HCT116 (cell line): Measurements from ENCODE around the gene PXYLP1. TPM values are rescaled to one million over a fixed set of nuclear protein-coding genes. Genes with fewer than 3 reads are reported as not detected.

Experiments
- ATAC-seq: fragments of 200-7000 bp; cut with Tn5 transposase; 2 replicates; pipeline ENCODE4 v1.9.1; 2020; ENCODE audit warnings: mild to moderate bottlenecking, moderate library complexity
- BruUV-seq: library from RNA; stranded (reverse); fragments of 400-500 nt; replicated peaks from 2 replicates; lab custom pipeline; 2021; lab: Mats Ljungman, UMichigan
- CTCF ChIA-PET: fragments of 300-600 bp; sonication (Branson Sonifier 250); formaldehyde crosslinking; loops from one replicate; lab custom pipeline; 2021; ENCODE audit warnings: antibody characterized with exemption; lab: Charles Lee
- POLR2A ChIA-PET: fragments of 300-600, 350-600 bp; sonication (Branson Sonifier 250); formaldehyde crosslinking; loops from one replicate; lab custom pipeline; 2021; ENCODE audit warnings: antibody characterized with exemption; lab: Charles Lee
- RAD21 ChIA-PET, 2 experiments: fragments of 300-600 bp; sonication (Branson Sonifier 250); formaldehyde crosslinking; loops; one replicate each; lab custom pipeline; 2023; ENCODE audit warnings: low total read pairs in 2 of 2; ENCODE audit not compliant: uncharacterized antibody in 2 of 2, unreplicated experiment in 2 of 2, low non-redundant PET in 1 of 2; lab: Charles Lee
- DNase-seq: peaks from one replicate; pipeline ENCODE4 v3.0.0-alpha.2; 2010; ENCODE audit warnings: low read depth, low spot score
- H2AFZ ChIP-seq: fragments of 200-600 bp; shearing (Covaris generic), sonication (generic); 2 replicates; pipeline ENCODE4 v1.6.1; 2017; ENCODE audit warnings: low read depth, mixed run types, mixed read lengths, antibody characterized with exemption, low read length; ENCODE audit not compliant: poor library complexity, severe bottlenecking
- H3K27ac ChIP-seq: 2 replicates; pipeline ENCODE4 v1.5.1; 2012; ENCODE audit warnings: low read depth, low read length
- H3K27me3 ChIP-seq: fragments of 200-600 bp; sonication (generic); 2 replicates; pipeline ENCODE4 v1.6.1; 2016; ENCODE audit warnings: mixed run types, low read length, mixed read lengths; ENCODE audit not compliant: insufficient read depth
- H3K36me3 ChIP-seq, 2 experiments: fragments of 200-500 bp in 1 of 2; fragments of 200-600 bp in 1 of 2; sonication (Bioruptor generic) in 1 of 2; sonication (generic) in 1 of 2; 2 replicates each; pipeline versions ENCODE4 v1.5.1 to v1.6.1; 2014 to 2016; ENCODE audit warnings: low read length in 2 of 2, inconsistent platforms in 1 of 2, mixed read lengths in 1 of 2, mixed run types in 1 of 2; ENCODE audit not compliant: insufficient read depth in 2 of 2, control insufficient read depth in 1 of 2
- H3K4me1 ChIP-seq, 2 experiments: fragments of 200-600 bp in 1 of 2; sonication (generic) in 1 of 2; 2 replicates each; pipeline versions ENCODE4 v1.5.1 to v1.6.1; 2012 to 2017; ENCODE audit warnings: low read length in 2 of 2, inconsistent platforms in 1 of 2, mild to moderate bottlenecking in 1 of 2, mixed read lengths in 1 of 2, mixed run types in 1 of 2, moderate library complexity in 1 of 2; ENCODE audit not compliant: insufficient read depth in 2 of 2, control insufficient read depth in 1 of 2
- H3K4me2 ChIP-seq: fragments of 200-600 bp; sonication (generic); 2 replicates; pipeline ENCODE4 v1.6.1; 2017; ENCODE audit warnings: mixed run types, low read length, mixed read lengths
- H3K4me3 ChIP-seq, 2 experiments: fragments of 200-600 bp in 1 of 2; sonication (generic) in 1 of 2; replicated peaks in 1 of 2; 2 replicates each; pipeline ENCODE4 v1.5.1; 2011 to 2016; ENCODE audit warnings: low read length in 2 of 2, control low read depth in 1 of 2, low read depth in 1 of 2, mild to moderate bottlenecking in 1 of 2, mixed read lengths in 1 of 2, mixed run types in 1 of 2
- H3K79me2 ChIP-seq: fragments of 200-600 bp; sonication (generic); 2 replicates; pipeline ENCODE4 v1.6.1; 2017; ENCODE audit warnings: mild to moderate bottlenecking, mixed run types, low read length, moderate library complexity, mixed read lengths; ENCODE audit not compliant: insufficient read depth
- H3K9ac ChIP-seq: fragments of 200-600 bp; sonication (generic); 2 replicates; pipeline ENCODE4 v1.6.1; 2016; ENCODE audit warnings: low read length, mixed read lengths
- H3K9me2 ChIP-seq: fragments of 200-600 bp; sonication (generic), shearing (Covaris generic); 2 replicates; pipeline ENCODE4 v1.6.1; 2017; ENCODE audit warnings: mixed run types, mild to moderate bottlenecking, moderate library complexity; ENCODE audit not compliant: insufficient read depth
- H3K9me3 ChIP-seq, 2 experiments: fragments of 200-500 bp in 1 of 2; fragments of 200-600 bp in 1 of 2; sonication (Bioruptor generic) in 1 of 2; sonication (generic) in 1 of 2; 2 replicates each; pipeline ENCODE4 v1.6.1; 2014 to 2017; ENCODE audit warnings: low read length in 2 of 2, mixed read lengths in 2 of 2, inconsistent platforms in 1 of 2, low read depth in 1 of 2, mild to moderate bottlenecking in 1 of 2, mixed run types in 1 of 2, moderate library complexity in 1 of 2; ENCODE audit not compliant: control insufficient read depth in 1 of 2, insufficient read depth in 1 of 2
- H4K20me1 ChIP-seq: fragments of 200-600 bp; sonication (generic), shearing (Covaris generic); 2 replicates; pipeline ENCODE4 v1.6.1; 2017; ENCODE audit warnings: mixed run types, mild to moderate bottlenecking, moderate library complexity; ENCODE audit not compliant: insufficient read depth
- CBX3 ChIP-seq: IDR thresholded peaks from 2 replicates; pipeline ENCODE4 v1.6.1; 2012; ENCODE audit warnings: low read depth
- CEBPB ChIP-seq: IDR thresholded peaks from 2 replicates; pipeline ENCODE4 v1.6.1; 2012; ENCODE audit warnings: low read depth
- EGR1 ChIP-seq: IDR thresholded peaks from 2 replicates; pipeline ENCODE4 v1.6.1; 2012; ENCODE audit warnings: low read depth
- ELF1 ChIP-seq: IDR thresholded peaks from 2 replicates; pipeline ENCODE4 v1.6.1; 2012; ENCODE audit warnings: low read depth, borderline replicate concordance
- EZH2 ChIP-seq: fragments of 200-600 bp; sonication (generic); IDR thresholded peaks from 2 replicates; pipeline ENCODE4 v1.6.1; 2017; ENCODE audit warnings: antibody characterized with exemption, mixed run types
- EZH2phosphoT487 ChIP-seq: fragments of 200-600 bp; IDR thresholded peaks from 2 replicates; pipeline ENCODE4 v1.6.1; 2018; ENCODE audit warnings: antibody characterized with exemption, borderline replicate concordance
- FOSL1 ChIP-seq: IDR thresholded peaks from 2 replicates; pipeline ENCODE4 v1.6.1; 2012; ENCODE audit warnings: low read depth
- POLR2A ChIP-seq: IDR thresholded peaks from 2 replicates; pipeline ENCODE4 v1.7.0; 2011; ENCODE audit warnings: borderline replicate concordance; ENCODE audit not compliant: insufficient read depth, insufficient read length; ENCODE audit errors: extremely low read depth
- POLR2AphosphoS5 ChIP-seq: IDR thresholded peaks from 2 replicates; pipeline ENCODE4 v1.6.1; 2011; ENCODE audit warnings: mild to moderate bottlenecking, low read depth, low read length, moderate library complexity
- RAD21 ChIP-seq: IDR thresholded peaks from 2 replicates; pipeline ENCODE4 v1.6.1; 2012; ENCODE audit warnings: low read depth, mild to moderate bottlenecking
- SP1 ChIP-seq: IDR thresholded peaks from 2 replicates; pipeline ENCODE4 v1.6.1; 2012; ENCODE audit warnings: low read depth
- SRF ChIP-seq: IDR thresholded peaks from 2 replicates; pipeline ENCODE4 v1.6.1; 2012; ENCODE audit warnings: low read depth
- TCF7L2 ChIP-seq: IDR thresholded peaks from 2 replicates; pipeline ENCODE4 v1.7.0; 2011; ENCODE audit warnings: borderline replicate concordance, inconsistent platforms; ENCODE audit not compliant: insufficient read depth, insufficient read length; ENCODE audit errors: extremely low read depth
- YY1 ChIP-seq: IDR thresholded peaks from 2 replicates; pipeline ENCODE4 v1.6.1; 2011; ENCODE audit warnings: low read length, low read depth, moderate library complexity, mild to moderate bottlenecking; ENCODE audit not compliant: insufficient replicate concordance; ENCODE audit errors: extremely low read depth
- ZFX ChIP-seq: fragments of 450-650 bp; IDR thresholded peaks from 2 replicates; pipeline ENCODE4 v1.6.1; 2017
- ZNF274 ChIP-seq: fragments of 200-500 bp; sonication (Bioruptor generic); IDR thresholded peaks from 2 replicates; pipeline ENCODE4 v1.6.1; 2014; ENCODE audit warnings: mild to moderate bottlenecking, low read depth, low read length, inconsistent platforms
- intact Hi-C: fragments of 100-400 bp; cut with micrococcal nuclease; formaldehyde crosslinking; loops from 2 replicates; pipeline ENCODE4 v1.10.0; 2022
- total RNA-seq: library from RNA; stranded (reverse); gene quantifications from one replicate; pipeline ENCODE4 v1.2.1, GENCODE V29; 2021; ENCODE audit not compliant: unreplicated experiment
- TF ChIP-seq, protein P1 (sequence below): IDR thresholded peaks from 2 replicates; pipeline ENCODE4 v1.6.1; 2012
- TF ChIP-seq, protein P2 (sequence below), 3 experiments: fragments of 200-600 bp in 1 of 3; sonication (generic) in 1 of 3; IDR thresholded peaks in 2 of 3; conservative IDR thresholded peaks in 1 of 3; 2 replicates each; pipeline ENCODE4 v1.5.1; 2012 to 2017; ENCODE audit warnings: low read depth in 2 of 3, low read length in 2 of 3, antibody characterized with exemption in 1 of 3, borderline replicate concordance in 1 of 3, control low read depth in 1 of 3, mild to moderate bottlenecking in 1 of 3, mixed read lengths in 1 of 3, mixed run types in 1 of 3, moderate library complexity in 1 of 3; ENCODE audit not compliant: insufficient read depth in 1 of 3

The PXYLP1 gene
- total RNA-seq, 1 experiment from 2014 or later: 15.3 TPM

DNA sequence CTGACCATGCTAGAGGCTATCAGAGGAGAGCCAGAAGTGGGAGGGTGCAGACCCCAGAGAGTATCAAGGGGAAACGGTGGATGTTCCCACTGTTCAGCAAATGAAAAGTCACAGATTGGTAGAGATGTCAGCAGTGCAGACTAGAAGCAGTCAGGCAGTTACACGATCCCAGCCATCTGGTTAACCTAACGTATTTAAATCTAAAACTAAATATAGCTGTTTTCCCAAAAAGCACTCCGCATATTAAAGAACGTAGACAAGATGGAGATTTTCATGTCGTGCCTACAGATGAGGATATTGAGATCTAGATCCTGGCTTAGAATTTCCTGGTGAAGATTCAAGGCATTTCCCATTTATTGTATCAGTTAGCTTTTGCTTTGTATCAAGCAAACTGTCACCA, 25.2 kb downstream of the PXYLP1 start:
- POLR2A ChIA-PET: no interaction called here
- intact Hi-C loops: no loop called here
- no TSS peak for BruUV-seq

DNA sequence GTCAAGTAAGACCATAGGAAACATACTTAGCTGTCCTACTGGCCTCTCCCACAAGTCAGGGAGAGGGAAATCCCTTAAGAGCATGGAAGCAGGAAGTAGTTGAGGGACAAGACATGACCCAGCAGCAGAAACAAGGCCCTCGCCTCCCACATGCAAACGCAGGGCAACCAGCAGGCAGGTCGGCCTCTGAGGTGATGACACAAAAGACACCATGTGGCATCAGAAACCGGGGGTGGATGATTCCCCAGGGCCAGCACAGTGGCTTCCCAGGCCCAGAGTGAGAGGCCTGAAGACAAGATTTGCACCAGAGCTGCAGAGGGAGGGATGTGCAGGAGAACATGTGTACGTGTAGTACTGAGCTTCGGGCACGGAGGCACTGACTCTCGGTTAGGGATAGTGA, 26.3 kb downstream of the PXYLP1 start:
- ChIA-PET POLR2A (no interaction called here), CTCF (no interaction called here), RAD21 (no interaction called here)
- no peaks in the 10 kb centered on the region for H3K9me3 ChIP-seq
- H3K27me3 ChIP-seq: no peaks in the 10 kb centered on the region
- intact Hi-C loops: no loop called here
- H3K27ac ChIP-seq: no peak overlapping the region
- BruUV-seq: no TSS peak
- no peak for TF ChIP-seq FOSL1
- no peak for TF ChIP-seq TCF7L2
- no peak for TF ChIP-seq POLR2AphosphoS5
- TF ChIP-seq POLR2A: no peak
- TF ChIP-seq, protein P1, sequence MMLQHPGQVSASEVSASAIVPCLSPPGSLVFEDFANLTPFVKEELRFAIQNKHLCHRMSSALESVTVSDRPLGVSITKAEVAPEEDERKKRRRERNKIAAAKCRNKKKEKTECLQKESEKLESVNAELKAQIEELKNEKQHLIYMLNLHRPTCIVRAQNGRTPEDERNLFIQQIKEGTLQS: no peak
- TF ChIP-seq ZFX: no peak
- no peak for TF ChIP-seq RAD21
- TF ChIP-seq ZNF274: no peak
- TF ChIP-seq ELF1: no peak
- TF ChIP-seq SRF: no peak
- TF ChIP-seq SP1: no peak
- TF ChIP-seq EZH2: no peak
- no peak for TF ChIP-seq CBX3
- no peak for TF ChIP-seq EGR1
- no peak for TF ChIP-seq CEBPB
- no peak overlapping the region for H2AFZ ChIP-seq
- no peak for DNase-seq
- H3K36me3 ChIP-seq: no peaks in the 10 kb centered on the region
- no peak overlapping the region for H3K4me2 ChIP-seq
- no peaks in the 10 kb centered on the region for H3K4me1 ChIP-seq
- no peak for ATAC-seq
- no peaks in the 10 kb centered on the region for H3K9me2 ChIP-seq
- no peak overlapping the region for H3K4me3 ChIP-seq
- no peaks in the 10 kb centered on the region for H3K79me2 ChIP-seq
- peaks cover 4% of the 10 kb centered on the region; the same call in 1 of the 2 replicates for H4K20me1 ChIP-seq
- no peak overlapping the region for H3K9ac ChIP-seq

More for the DNA sequence above, 25.2 kb downstream of the PXYLP1 start:
- Histone ChIP-seq H3K9me2 (no peaks in the 10 kb centered on the region), H3K27me3 (no peaks in the 10 kb centered on the region), H3K9me3 (no peaks in the 10 kb centered on the region), H3K4me3 (no peak overlapping the region), H3K27ac (no peak overlapping the region), H4K20me1 (no peaks in the 10 kb centered on the region), H2AFZ (no peak overlapping the region), H3K9ac (no peak overlapping the region), H3K36me3 (no peaks in the 10 kb centered on the region), H3K4me1 (no peaks in the 10 kb centered on the region), H3K79me2 (no peaks in the 10 kb centered on the region), H3K4me2 (no peak overlapping the region)
- no peak for DNase-seq
- CTCF ChIA-PET: interaction anchor here (2.9 kb wide), 1 partner anchor 25 kb away, joined by 13 read pairs; the partner anchor contains the start of gene PXYLP1
- RAD21 ChIA-PET: no interaction called here
- ATAC-seq: no peak
- TF ChIP-seq POLR2AphosphoS5 (no peak), POLR2A (no peak), CEBPB (no peak), EZH2phosphoT487 (no peak), YY1 (no peak), RAD21 (no peak)
- TF ChIP-seq, protein P2, sequence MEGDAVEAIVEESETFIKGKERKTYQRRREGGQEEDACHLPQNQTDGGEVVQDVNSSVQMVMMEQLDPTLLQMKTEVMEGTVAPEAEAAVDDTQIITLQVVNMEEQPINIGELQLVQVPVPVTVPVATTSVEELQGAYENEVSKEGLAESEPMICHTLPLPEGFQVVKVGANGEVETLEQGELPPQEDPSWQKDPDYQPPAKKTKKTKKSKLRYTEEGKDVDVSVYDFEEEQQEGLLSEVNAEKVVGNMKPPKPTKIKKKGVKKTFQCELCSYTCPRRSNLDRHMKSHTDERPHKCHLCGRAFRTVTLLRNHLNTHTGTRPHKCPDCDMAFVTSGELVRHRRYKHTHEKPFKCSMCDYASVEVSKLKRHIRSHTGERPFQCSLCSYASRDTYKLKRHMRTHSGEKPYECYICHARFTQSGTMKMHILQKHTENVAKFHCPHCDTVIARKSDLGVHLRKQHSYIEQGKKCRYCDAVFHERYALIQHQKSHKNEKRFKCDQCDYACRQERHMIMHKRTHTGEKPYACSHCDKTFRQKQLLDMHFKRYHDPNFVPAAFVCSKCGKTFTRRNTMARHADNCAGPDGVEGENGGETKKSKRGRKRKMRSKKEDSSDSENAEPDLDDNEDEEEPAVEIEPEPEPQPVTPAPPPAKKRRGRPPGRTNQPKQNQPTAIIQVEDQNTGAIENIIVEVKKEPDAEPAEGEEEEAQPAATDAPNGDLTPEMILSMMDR (IDR thresholded peaks at IDR 0.05 in 2 of 3, conservative IDR thresholded peaks at IDR 0.05 in 1 of 3; ENCODE audit: borderline replicate concordance in 1 of 3, insufficient read depth in 1 of 3, low read depth in 2 of 3, low read length in 2 of 3): no peak
